Stimulated activated naive B cell treated with anti-CD40 and anti-IgM and Interleukin-4, amounts not matched to agents 10 μg/mL and 1 μg/mL and 100 μg/mL, for 72 hours (primary cell): ENCODE results near the gene NUP210L.
A peak's percentile ranks its signal among the peaks of the same experiment; 100 is the strongest.

Source experiments
- ATAC-seq, 2 donors: fragments of 150-1000 bp; cut with Tn5 transposase; replicated peaks; 2 replicates each; pipeline ENCODE4 v1.10.0; 2021; ENCODE audit warnings: moderate library complexity in 1 of 2
- DNase-seq: peaks from one replicate; pipeline ENCODE4 v3.0.0; 2021
- H3K27ac Mint-ChIP-seq: one replicate; pipeline ENCODE4 v1.8.0; 2022; ENCODE audit warnings: mild to moderate bottlenecking, mixed read lengths
- H3K27me3 Mint-ChIP-seq, 2 donors: one replicate each; pipeline ENCODE4 v1.8.0; 2022; ENCODE audit warnings: mixed read lengths in 2 of 2
- H3K36me3 Mint-ChIP-seq, 2 donors: one replicate each; pipeline ENCODE4 v1.8.0; 2022; ENCODE audit warnings: mixed read lengths in 2 of 2, mild to moderate bottlenecking in 1 of 2
- H3K4me1 Mint-ChIP-seq, 2 donors: one replicate each; pipeline ENCODE4 v1.8.0; 2022; ENCODE audit warnings: mixed read lengths in 2 of 2, mild to moderate bottlenecking in 1 of 2
- H3K4me3 Mint-ChIP-seq, 2 donors: one replicate each; pipeline ENCODE4 v1.8.0; 2022; ENCODE audit warnings: mild to moderate bottlenecking in 2 of 2, mixed read lengths in 2 of 2, moderate library complexity in 1 of 2
- H3K9me3 Mint-ChIP-seq, 2 donors: one replicate each; pipeline ENCODE4 v1.8.0; 2022; ENCODE audit warnings: mixed read lengths in 2 of 2, mild to moderate bottlenecking in 1 of 2

Gene NUP210L

GRCh38 chr1:154179946-154180687 is 25.2 kb upstream of the NUP210L start:
- Mint-ChIP-seq H3K27me3 (no peaks in the 10 kb centered on the region), H3K4me1 (peaks cover 41 to 66% of the 10 kb centered on the region in 2 donors), H3K9me3 (no peaks in the 10 kb centered on the region), H3K36me3 (peaks cover 46 to 63% of the 10 kb centered on the region in 2 donors), H3K4me3 (peak overlapping the region; percentile 87 to 99), H3K27ac (peak overlapping the region; percentile 90)
- DNase-seq = peak; percentile 20
- ATAC-seq = peak; percentile 29 to 50

- H3K36me3 Mint-ChIP-seq = peaks cover 51 to 69% of the 10 kb centered on the region in 2 donors
- ATAC-seq (no peak), DNase-seq (no peak)
- H3K27ac Mint-ChIP-seq = peak overlapping the region; percentile 90
- no peaks in the 10 kb centered on the region for H3K27me3 Mint-ChIP-seq
- H3K4me3 Mint-ChIP-seq = peak overlapping the region; percentile 87 to 99
- no peaks in the 10 kb centered on the region for H3K9me3 Mint-ChIP-seq
- peaks cover 41 to 66% of the 10 kb centered on the region in 2 donors for H3K4me1 Mint-ChIP-seq
Measured at GRCh38 chr1:154178911-154179811, 24.3 kb upstream of the NUP210L start.

GRCh38 chr1:154178013-154178412 is 23.1 kb upstream of the NUP210L start:
- ATAC-seq (no peak), DNase-seq (no peak)
- Mint-ChIP-seq H3K9me3 (no peaks in the 10 kb centered on the region), H3K27me3 (no peaks in the 10 kb centered on the region), H3K4me1 (peaks cover 41 to 67% of the 10 kb centered on the region in 2 donors), H3K4me3 (peak overlapping the region; percentile 46 to 69), H3K36me3 (peaks cover 50 to 69% of the 10 kb centered on the region in 2 donors), H3K27ac (peak overlapping the region; percentile 53)

- DNase-seq = no peak
- H3K4me3 Mint-ChIP-seq = peak overlapping the region in 1 of 2 donors; percentile 54
Measured at GRCh38 chr1:154176337-154176736, 21.5 kb upstream of the NUP210L start.

GRCh38 chr1:154174654-154175053 is 19.8 kb upstream of the NUP210L start:
- Mint-ChIP-seq H3K4me1 (peaks cover 45 to 70% of the 10 kb centered on the region in 2 donors), H3K27me3 (no peaks in the 10 kb centered on the region), H3K36me3 (peaks cover 51 to 75% of the 10 kb centered on the region in 2 donors), H3K9me3 (no peaks in the 10 kb centered on the region), H3K4me3 (no peak overlapping the region), H3K27ac (no peak overlapping the region)
- no peak for ATAC-seq
- no peak for DNase-seq

More at GRCh38 chr1:154176337-154176736, 21.5 kb upstream of the NUP210L start:
- ATAC-seq = no peak
- peaks cover 46 to 73% of the 10 kb centered on the region in 2 donors for H3K4me1 Mint-ChIP-seq
- H3K27me3 Mint-ChIP-seq = no peaks in the 10 kb centered on the region
- H3K36me3 Mint-ChIP-seq = peaks cover 50 to 70% of the 10 kb centered on the region in 2 donors
- no peaks in the 10 kb centered on the region for H3K9me3 Mint-ChIP-seq
- peak overlapping the region; percentile 37 for H3K27ac Mint-ChIP-seq

GRCh38 chr1:154171880-154172279 is 17.0 kb upstream of the NUP210L start:
- peaks cover 54 to 73% of the 10 kb centered on the region in 2 donors for H3K36me3 Mint-ChIP-seq
- H3K9me3 Mint-ChIP-seq = no peaks in the 10 kb centered on the region
- H3K4me1 Mint-ChIP-seq = peaks cover 25 to 47% of the 10 kb centered on the region in 2 donors
- H3K4me3 Mint-ChIP-seq = peak overlapping the region in 1 of 2 donors; percentile 37
- no peaks in the 10 kb centered on the region for H3K27me3 Mint-ChIP-seq
- DNase-seq (no peak), ATAC-seq (no peak)
- H3K27ac Mint-ChIP-seq = peak overlapping the region; percentile 3

- Mint-ChIP-seq H3K27ac (peak overlapping the region; percentile 3), H3K4me1 (peaks cover 23 to 42% of the 10 kb centered on the region in 2 donors), H3K9me3 (no peaks in the 10 kb centered on the region), H3K36me3 (peaks cover 51 to 70% of the 10 kb centered on the region in 2 donors), H3K4me3 (peak overlapping the region; percentile 21 to 37), H3K27me3 (no peaks in the 10 kb centered on the region)
- peak in 1 of 2 donors; percentile 10 for ATAC-seq
- no peak for DNase-seq
Measured at GRCh38 chr1:154171223-154171583, 16.3 kb upstream of the NUP210L start.

GRCh38 chr1:154170547-154171222 is 15.8 kb upstream of the NUP210L start:
- Mint-ChIP-seq H3K9me3 (no peaks in the 10 kb centered on the region), H3K4me1 (peaks cover 21 to 37% of the 10 kb centered on the region in 2 donors), H3K4me3 (no peak overlapping the region), H3K36me3 (peaks cover 51 to 70% of the 10 kb centered on the region in 2 donors), H3K27me3 (no peaks in the 10 kb centered on the region), H3K27ac (peak overlapping the region; percentile 3)
- ATAC-seq = peak; percentile 85 to 88
- peak; percentile 19 for DNase-seq

GRCh38 chr1:154167461-154167860 is 12.6 kb upstream of the NUP210L start:
- DNase-seq (no peak), ATAC-seq (no peak)
- H3K27ac Mint-ChIP-seq = peak overlapping the region; percentile 85
- H3K36me3 Mint-ChIP-seq = peaks cover 62 to 82% of the 10 kb centered on the region in 2 donors
- H3K4me1 Mint-ChIP-seq = peaks cover 29% of the 10 kb centered on the region in 2 donors
- H3K27me3 Mint-ChIP-seq = no peaks in the 10 kb centered on the region
- H3K4me3 Mint-ChIP-seq = no peak overlapping the region
- peaks cover 0 to 3% of the 10 kb centered on the region in 2 donors for H3K9me3 Mint-ChIP-seq

GRCh38 chr1:154166207-154166606 is 11.3 kb upstream of the NUP210L start:
- peaks cover 0 to 3% of the 10 kb centered on the region in 2 donors for H3K9me3 Mint-ChIP-seq
- DNase-seq = no peak
- H3K27me3 Mint-ChIP-seq = no peaks in the 10 kb centered on the region
- peaks cover 17 to 18% of the 10 kb centered on the region in 2 donors for H3K4me1 Mint-ChIP-seq
- H3K4me3 Mint-ChIP-seq = no peak overlapping the region
- peaks cover 63 to 82% of the 10 kb centered on the region in 2 donors for H3K36me3 Mint-ChIP-seq
- H3K27ac Mint-ChIP-seq = no peak overlapping the region
- no peak for ATAC-seq

GRCh38 chr1:154159554-154159953 is 4.7 kb upstream of the NUP210L start:
- H3K36me3 Mint-ChIP-seq = peaks cover 71 to 76% of the 10 kb centered on the region in 2 donors
- no peak overlapping the region for H3K27ac Mint-ChIP-seq
- DNase-seq (no peak), ATAC-seq (no peak)
- H3K27me3 Mint-ChIP-seq = no peaks in the 10 kb centered on the region
- H3K4me1 Mint-ChIP-seq = peaks cover 28 to 34% of the 10 kb centered on the region in 2 donors
- H3K4me3 Mint-ChIP-seq = no peak overlapping the region
- peaks cover 1 to 3% of the 10 kb centered on the region in 2 donors for H3K9me3 Mint-ChIP-seq

- H3K27ac Mint-ChIP-seq = peak overlapping the region; percentile 89
- no peaks in the 10 kb centered on the region for H3K27me3 Mint-ChIP-seq
- peaks cover 28 to 29% of the 10 kb centered on the region in 2 donors for H3K4me1 Mint-ChIP-seq
- no peak for DNase-seq
- H3K4me3 Mint-ChIP-seq = peak overlapping the region in 1 of 2 donors; percentile 69
- peaks cover 1 to 3% of the 10 kb centered on the region in 2 donors for H3K9me3 Mint-ChIP-seq
- ATAC-seq = peak; percentile 83 to 84
- H3K36me3 Mint-ChIP-seq = peaks cover 74 to 76% of the 10 kb centered on the region in 2 donors
Measured at GRCh38 chr1:154158307-154159125, 3.6 kb upstream of the NUP210L start.
